HG03342 (cell line): ENCODE measurements around the gene NEK4.

Experiments
- ATAC-seq: cut with Tn5 transposase; IDR thresholded peaks from one replicate; pipeline ENCODE4 v1.9.1; 2021; ENCODE audit warnings: mild to moderate bottlenecking, moderate library complexity; ENCODE audit not compliant: unreplicated experiment

The NEK4 gene

GRCh38 chr3:52770496-52771333 lies at the start of gene NEK4:
Gene NEK4 (minus strand): TSS chr3:52770940. CDS start chr3:52770746, 194 bp downstream.
- ATAC-seq: peak; percentile 91

DNA sequence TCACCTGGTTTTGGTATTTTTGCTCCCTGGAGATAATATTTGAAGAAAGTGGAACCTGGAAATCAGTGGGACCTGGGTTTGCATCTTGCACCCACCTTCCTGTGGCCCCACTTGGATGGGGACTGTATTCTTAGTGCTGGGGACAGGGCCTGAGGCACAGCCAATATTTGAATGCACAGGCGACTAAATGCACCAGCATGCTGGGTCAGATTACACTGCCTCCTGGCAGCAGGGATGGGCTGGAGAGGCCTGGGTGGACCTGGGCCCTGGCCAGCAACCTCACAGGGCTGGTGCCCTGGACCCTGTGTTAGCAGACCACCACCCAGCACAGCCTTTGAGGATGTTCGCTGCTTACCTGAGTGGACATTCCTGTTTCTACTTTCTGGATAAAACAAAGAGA lies 49.2 kb upstream of the NEK4 start:
- no peak for ATAC-seq

GRCh38 chr3:52817860-52818259 lies 47.1 kb upstream of the NEK4 start:
- ATAC-seq: no peak

- no peak for ATAC-seq
These were observed 46.5 kb upstream of the NEK4 start for GRCh38 chr3:52817221-52817620.

GRCh38 chr3:52816654-52817053 lies 45.9 kb upstream of the NEK4 start:
- ATAC-seq: no peak

GRCh38 chr3:52816199-52816598 lies 45.5 kb upstream of the NEK4 start:
- ATAC-seq: no peak

- ATAC-seq: no peak
These were observed 43.1 kb upstream of the NEK4 start for GRCh38 chr3:52813810-52814209.

DNA sequence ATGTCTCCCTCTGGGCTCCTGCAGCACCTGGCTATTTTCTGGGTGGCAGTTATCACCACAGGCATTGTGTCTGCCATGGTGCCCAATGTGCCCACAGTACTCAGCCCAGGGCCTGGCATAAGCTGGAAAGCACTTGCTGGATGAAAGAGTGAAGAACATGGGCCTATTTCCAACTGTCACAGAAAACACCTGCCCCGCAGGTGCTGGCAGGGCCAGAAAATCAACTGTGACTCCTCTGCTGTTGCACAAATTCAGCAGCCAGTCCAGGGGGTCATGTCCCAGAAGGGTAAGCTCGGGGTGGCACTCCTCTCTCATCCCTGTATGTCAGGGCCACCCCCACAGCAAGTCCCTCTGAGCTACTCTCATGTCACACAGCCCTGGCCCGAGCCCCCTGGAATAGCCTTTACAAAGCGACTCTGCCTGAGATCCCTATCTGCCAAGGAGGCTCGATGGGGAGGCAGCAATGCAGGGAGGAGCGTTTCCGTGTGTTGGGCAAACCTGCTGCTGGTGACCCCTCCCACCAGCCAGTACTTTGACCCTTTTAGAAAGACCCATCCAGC lies 40.8 kb upstream of the NEK4 start:
- no peak for ATAC-seq

GRCh38 chr3:52810923-52811322 lies 40.2 kb upstream of the NEK4 start:
- no peak for ATAC-seq

- no peak for ATAC-seq
These were observed 39.1 kb upstream of the NEK4 start for GRCh38 chr3:52809662-52810377.

DNA sequence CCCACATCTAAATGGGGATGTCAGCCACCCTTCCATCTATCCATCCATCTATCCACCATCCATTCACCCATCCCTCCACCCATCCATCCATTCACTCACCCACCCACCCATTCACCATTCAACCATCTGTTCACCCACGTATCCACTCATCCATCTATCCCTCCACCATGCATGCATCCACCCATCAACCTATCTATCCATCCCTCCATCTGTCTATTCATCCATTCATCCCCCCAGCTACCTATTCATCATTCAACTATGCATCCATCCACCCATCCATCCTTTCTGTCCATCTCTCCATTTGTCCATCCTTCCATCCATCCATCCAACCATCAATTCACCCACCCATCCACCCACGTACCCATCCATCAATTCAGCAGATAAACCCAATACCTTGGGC lies 38.4 kb upstream of the NEK4 start:
- no peak for ATAC-seq

- ATAC-seq: no peak
These were observed 34.7 kb upstream of the NEK4 start for GRCh38 chr3:52805270-52806039.

GRCh38 chr3:52801839-52802238 lies 31.1 kb upstream of the NEK4 start:
- no peak for ATAC-seq

- no peak for ATAC-seq
These were observed 29.3 kb upstream of the NEK4 start for GRCh38 chr3:52800079-52800478.

GRCh38 chr3:52798978-52799476 lies 28.3 kb upstream of the NEK4 start:
- ATAC-seq: no peak

- no peak for ATAC-seq
These were observed 27.7 kb upstream of the NEK4 start for GRCh38 chr3:52798376-52798977.

GRCh38 chr3:52796411-52796810 lies 25.7 kb upstream of the NEK4 start:
- ATAC-seq: no peak

- no peak for ATAC-seq
These were observed 24.7 kb upstream of the NEK4 start for GRCh38 chr3:52795298-52795900.

DNA sequence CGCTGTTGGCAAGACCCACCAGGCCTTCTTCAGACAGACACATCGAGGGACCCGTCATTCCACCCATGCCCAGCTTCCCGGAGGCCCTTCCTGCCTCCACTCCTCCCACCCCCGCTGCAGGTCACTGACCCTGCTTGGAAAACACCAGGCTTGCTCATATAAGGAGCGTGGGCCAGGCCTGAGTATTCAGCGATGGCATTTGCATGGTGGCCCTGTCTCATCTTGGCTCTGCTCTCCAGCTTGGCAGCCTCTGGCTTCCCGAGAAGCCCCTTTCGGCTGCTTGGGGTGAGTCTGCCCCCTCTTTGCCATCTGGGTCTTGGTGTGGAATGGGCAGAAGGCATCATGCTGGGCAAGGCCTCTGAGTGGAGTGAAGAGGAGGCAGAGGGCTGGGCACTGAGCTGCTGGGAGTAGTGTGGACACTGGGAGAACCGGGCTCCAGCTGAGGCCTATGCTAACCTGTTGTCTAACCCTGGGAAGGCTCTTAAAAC lies 23.9 kb upstream of the NEK4 start, which contains the start of gene ITIH3:
ITIH3 (plus strand) TSS at position 185 of the 488 bp plus-strand sequence; CDS start at position 193, 8 bp downstream.
- no peak for ATAC-seq
